Caki2 (cell line): Measurements from ENCODE around the gene MRPS10. TPM values are rescaled to one million over a fixed set of nuclear protein-coding genes. Genes with fewer than 3 reads are reported as not detected.

Source experiments
- DNase-seq: peaks from one replicate; pipeline ENCODE4 v3.0.0-alpha.2; 2015; ENCODE audit warnings: low read depth
- in situ Hi-C: cut with HindIII; loops from 2 replicates; pipeline ENCODE4 v1.10.0; 2016; ENCODE audit warnings: low sequenced_read_pairs, low pct_unique_long_range_greater_than_20kb, mixed read lengths
- total RNA-seq: library from RNA; depleted of rRNA; stranded (reverse); fragments of >200 nt; shearing (Covaris generic); gene quantifications from 2 replicates; pipeline ENCODE4 v1.2.3, GENCODE V29; 2014; ENCODE audit warnings: low replicate concordance; rRNA removed

Gene MRPS10
- total RNA-seq, 1 experiment from 2014 or later = 109 TPM

DNA sequence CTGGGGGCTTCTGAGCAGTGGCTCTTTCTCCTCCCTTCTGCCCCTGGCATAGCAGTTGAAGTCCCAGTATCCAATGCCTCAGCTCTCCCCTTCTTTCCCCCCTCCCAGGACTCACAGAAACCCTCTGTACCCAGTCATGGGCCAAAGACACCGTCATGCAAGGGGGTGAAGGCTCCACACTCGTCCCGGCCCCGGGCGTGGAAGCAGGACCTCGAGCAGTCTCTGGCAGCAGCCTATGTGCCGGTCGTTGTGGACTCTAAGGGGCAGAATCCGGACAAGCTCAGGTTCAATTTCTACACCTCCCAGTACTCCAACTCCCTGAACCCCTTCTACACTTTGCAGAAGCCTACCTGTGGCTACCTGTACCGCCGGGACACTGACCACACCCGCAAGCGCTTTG is 54.8 kb downstream of the MRPS10 start:
- in situ Hi-C loops = no loop called here
- no peak for DNase-seq

DNA sequence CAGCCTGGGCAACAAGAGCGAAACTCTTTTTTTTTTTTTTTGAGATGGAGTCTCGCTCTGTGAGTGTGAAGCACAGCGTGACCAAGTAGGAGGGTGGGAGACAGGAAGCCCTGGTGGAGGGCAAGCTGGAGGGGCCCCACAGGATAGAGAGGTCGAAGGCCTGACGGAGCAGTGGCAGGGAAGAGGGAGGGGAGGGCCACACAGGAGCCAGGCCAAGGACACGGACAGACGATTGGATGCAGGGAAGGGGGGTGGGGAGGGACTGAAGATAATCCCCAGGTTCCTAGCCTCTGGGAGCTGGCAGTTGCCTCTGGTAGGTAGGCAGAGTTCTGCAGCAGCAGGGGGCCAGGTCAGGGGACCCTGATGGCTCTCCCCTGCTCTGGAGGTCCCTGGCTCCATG is 55.3 kb downstream of the MRPS10 start:
- no peak for DNase-seq
- in situ Hi-C loops = no loop called here

DNA sequence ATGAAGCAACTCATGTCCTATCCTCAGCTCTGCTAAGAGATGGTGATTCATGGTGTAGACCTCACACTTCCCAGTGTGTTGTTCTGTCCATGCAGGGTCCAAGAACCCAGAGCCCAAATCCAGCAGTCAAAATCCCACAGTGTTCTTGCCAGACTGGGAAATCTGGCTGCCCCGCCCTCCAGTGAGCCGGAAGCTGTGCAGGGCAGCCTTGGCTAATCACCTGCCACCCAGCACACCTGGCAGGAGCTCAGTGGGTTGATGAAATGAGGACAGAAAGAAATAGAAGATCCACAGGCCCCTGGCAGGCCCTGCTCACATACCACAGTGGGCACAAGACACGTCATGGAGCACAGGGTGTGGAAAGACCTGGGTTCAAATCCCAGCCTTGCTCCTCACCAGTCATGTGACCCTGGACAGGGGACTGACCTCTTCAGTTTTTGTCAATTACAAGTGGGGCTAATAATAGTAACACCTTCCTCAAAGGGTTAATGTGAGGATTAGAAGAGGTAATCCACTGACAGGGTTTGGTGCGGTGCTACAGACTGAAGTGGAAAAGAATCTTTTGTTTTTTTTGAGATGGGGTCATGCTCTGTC is 58.1 kb downstream of the MRPS10 start:
- no peak for DNase-seq
- in situ Hi-C loops = no loop called here

DNA sequence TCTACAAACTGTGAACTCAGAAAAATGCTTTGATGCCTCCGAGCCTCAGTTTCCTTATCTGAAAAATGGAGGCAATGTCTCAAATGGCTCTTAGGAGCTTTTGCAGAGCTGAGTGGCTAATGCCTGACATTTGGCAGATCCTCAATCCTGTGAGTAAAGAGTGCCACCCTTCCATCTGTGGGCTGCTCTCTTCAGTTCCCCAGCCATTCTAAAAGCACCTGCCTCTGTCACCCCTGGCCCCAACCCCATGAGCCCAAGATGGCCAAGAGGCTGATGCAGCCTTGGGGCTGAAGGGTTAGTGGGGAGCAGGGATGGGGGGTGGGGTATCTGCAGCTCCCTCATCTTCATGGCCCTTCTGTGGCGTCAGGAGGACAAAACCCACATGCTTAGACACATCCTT is 59.0 kb downstream of the MRPS10 start:
- in situ Hi-C loops = no loop called here

GRCh38 chr6:42158011-42158410 is 59.6 kb downstream of the MRPS10 start:
- no peak for DNase-seq
- in situ Hi-C loops = no loop called here

More for the DNA sequence above, 59.0 kb downstream of the MRPS10 start:
- no peak for DNase-seq

Other genes starting within 250 kb of the MRPS10 start
- 20.3 and 28.0 TPM in 2 replicates for gene TAF8, start 167.3 kb downstream of the MRPS10 start, total RNA-seq
- gene C6orf132, start 75.2 kb downstream of the MRPS10 start, total RNA-seq = 1.6 and 7.2 TPM in 2 replicates
- not detected in 2 replicates for gene GUCA1A, start 44.5 kb downstream of the MRPS10 start, total RNA-seq
- not detected in 2 replicates for gene GUCA1B, start 22.9 kb downstream of the MRPS10 start, total RNA-seq
- 0.58 and 2.0 TPM in 2 replicates for gene TRERF1, start 234.1 kb upstream of the MRPS10 start, total RNA-seq